ENCODE results near the gene POC1A. TPM values are rescaled to one million over a fixed set of nuclear protein-coding genes. Genes with fewer than 3 reads are reported as not detected.

POC1A gene
- total and polyA plus RNA-seq, 2 of the 8 experiments (the other 6 are each of a cell fraction or from before 2014, with no cell fraction given), result 35.7 to 39.2 TPM

DNA sequence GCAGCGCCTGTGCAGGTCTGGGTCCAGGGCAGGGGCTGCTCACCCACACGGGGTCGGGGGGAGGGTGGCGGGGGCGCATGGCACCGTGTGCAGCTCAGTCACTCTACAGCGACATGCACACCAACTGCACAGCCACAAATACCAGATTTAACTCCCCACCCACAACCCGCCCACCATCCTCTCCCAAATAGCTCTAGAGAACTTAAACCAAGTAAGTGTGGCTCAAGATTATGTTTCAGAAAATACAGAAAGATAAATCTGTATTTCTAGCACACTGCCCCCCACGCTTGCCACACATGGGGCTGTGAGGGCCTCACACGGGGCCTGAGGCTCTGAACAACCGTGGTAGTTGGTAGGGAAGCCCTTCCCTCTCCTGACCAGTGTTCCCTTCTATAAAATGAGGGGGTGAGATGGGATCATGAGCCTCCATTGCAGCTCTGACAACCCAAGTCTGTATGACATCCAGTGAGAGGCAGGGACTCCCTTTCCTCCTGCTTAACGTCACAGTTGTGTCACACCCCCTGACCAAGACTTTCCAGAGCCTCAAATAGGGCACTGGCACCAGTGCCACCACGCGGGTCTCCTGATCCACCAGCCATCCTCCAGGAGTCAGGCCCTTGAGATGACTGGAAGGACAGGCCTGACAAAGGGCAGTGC is 23.1 kb downstream of the POC1A start:
- Histone ChIP-seq H3K4me1 (replicated peaks in 1 of 4; ENCODE audit: control insufficient read depth in 3 of 4, insufficient read depth in 4 of 4, low read length in 3 of 4) (no peaks in the 10 kb centered on the region), H3K18ac (ENCODE audit: extremely low read depth, low read length) (no peak overlapping the region), H3K56ac (replicated peaks; ENCODE audit: insufficient read length, low read depth, low read length) (no peak overlapping the region), H3K79me2 (ENCODE audit: control insufficient read depth in 1 of 2, insufficient read depth in 2 of 2, low read length in 2 of 2) (no peaks in the 10 kb centered on the region), H3K4me2 (ENCODE audit: insufficient read depth in 1 of 2, low read depth in 2 of 2, low read length in 2 of 2) (no peak overlapping the region), H3K14ac (ENCODE audit: insufficient read length) (no peak overlapping the region), H2BK120ac (replicated peaks; ENCODE audit: low read depth, low read length) (no peak overlapping the region), H3K9ac (replicated peaks in 1 of 4; ENCODE audit: extremely low read depth in 1 of 4, low read depth in 3 of 4, low read length in 3 of 4) (no peak overlapping the region), H2BK15ac (ENCODE audit: low read length) (no peak overlapping the region), H2BK5ac (ENCODE audit: low read depth, low read length) (no peak overlapping the region), H3K27ac (ENCODE audit: low read depth, low read length) (no peak overlapping the region), H3K79me1 (ENCODE audit: low read depth, low read length) (peaks cover 5% of the 10 kb centered on the region; the same call in 1 of the 2 replicates), H3K27me3 (replicated peaks in 1 of 4; ENCODE audit: control insufficient read depth in 3 of 4, extremely low read depth in 1 of 4, insufficient read depth in 3 of 4, low read length in 3 of 4) (no peaks in the 10 kb centered on the region), H3K4me3 (ENCODE audit: extremely low read depth in 1 of 4, insufficient read depth in 2 of 4, low read depth in 3 of 4, low read length in 4 of 4) (no peak overlapping the region), H2BK12ac (ENCODE audit: low read depth, low read length) (no peak overlapping the region), H4K20me1 (replicated peaks in 1 of 2; ENCODE audit: control insufficient read depth in 1 of 2, insufficient read depth in 2 of 2, low read length in 2 of 2) (peaks cover 0 to 2% of the 10 kb centered on the region in 2 experiments), H2AFZ (ENCODE audit: low read length) (no peak overlapping the region), H3K36me3 (ENCODE audit: control insufficient read depth in 2 of 4, insufficient read depth in 4 of 4, low read length in 3 of 4) (peaks cover 2 to 9% (median 5%) of the 10 kb centered on the region in 4 experiments; a peak in 5 of 8 replicates), H3K9me3 (ENCODE audit: insufficient read depth in 2 of 2, low read depth in 1 of 2, low read length in 1 of 2) (no peaks in the 10 kb centered on the region), H4K91ac (replicated peaks; ENCODE audit: insufficient read length, low read length) (no peak overlapping the region), H3K23ac (ENCODE audit: insufficient read length) (no peak overlapping the region), H2AK5ac (ENCODE audit: low read depth, low read length) (no peak overlapping the region), H4K5ac (ENCODE audit: insufficient read length, low read depth, low read length) (no peak overlapping the region), H3K4ac (replicated peaks; ENCODE audit: insufficient read length, low read depth, low read length) (no peak overlapping the region), H3K23me2 (ENCODE audit: low read depth, low read length) (no peaks in the 10 kb centered on the region), H2BK20ac (ENCODE audit: low read length) (no peak overlapping the region), H4K8ac (ENCODE audit: extremely low read depth, insufficient read depth, low read length) (no peak overlapping the region)
- ChIA-PET CTCF (ENCODE audit: partially characterized antibody) (interaction anchor here (0.9 to 5.8 kb wide), 8 partner anchors 8 to 130 kb away, joined by 3 to 40 read pairs (median 5); no protein-coding TSS in a partner anchor), POLR2A (ENCODE audit: partially characterized antibody) (interaction anchor here (0.6 to 1.2 kb wide), 3 partner anchors 8 to 144 kb away, joined by 3 to 4 read pairs (median 3); no protein-coding TSS in a partner anchor)
- no peak for DNase-seq (ENCODE audit: low read depth in 1 of 2, low spot score in 2 of 2)
- 92% methylated on average over 10 of the region's 14 CpGs; no CpG with 5 or more reads in 1 of the 2 experiments for WGBS, 2 experiments (ENCODE audit: extremely low coverage in 1 of 2, insufficient coverage in 1 of 2, insufficient read length in 1 of 2, insufficient replicate concordance in 2 of 2, low coverage in 1 of 2, low lambda C conversion rate in 2 of 2, missing lambda C conversion rate in 1 of 2)
- no peak for FAIRE-seq
- TF ChIP-seq KDM4A (IDR thresholded peaks at IDR 0.05; ENCODE audit: low read depth, low read length, severe bottlenecking) (no peak), RBBP5 (IDR thresholded peaks at IDR 0.05; ENCODE audit: borderline replicate concordance, low read depth, low read length) (no peak), ASH2L (IDR thresholded peaks at IDR 0.05; ENCODE audit: low read length) (no peak), YY1 (IDR thresholded peaks at IDR 0.05; ENCODE audit: low read depth, low read length) (no peak), POLR2A (IDR thresholded peaks at IDR 0.05; ENCODE audit: control extremely low read depth in 1 of 2, low read depth in 2 of 2, low read length in 2 of 2) (no peak), RNF2 (IDR thresholded peaks at IDR 0.05; ENCODE audit: borderline replicate concordance, low read depth, low read length, missing control alignments, poor library complexity, severe bottlenecking) (no peak), SP2 (IDR thresholded peaks at IDR 0.05; ENCODE audit: low read length) (no peak), POU5F1 (IDR thresholded peaks at IDR 0.05; ENCODE audit: low read depth, low read length) (no peak), TAF7 (optimal IDR thresholded peaks at IDR 0.05; ENCODE audit: borderline replicate concordance, low read depth, low read length) (no peak), TEAD4 (IDR thresholded peaks at IDR 0.05; ENCODE audit: low read depth, low read length) (no peak), RXRA (IDR thresholded peaks at IDR 0.05; ENCODE audit: insufficient read depth, low read depth, low read length) (no peak)
- TF ChIP-seq, protein P1, sequence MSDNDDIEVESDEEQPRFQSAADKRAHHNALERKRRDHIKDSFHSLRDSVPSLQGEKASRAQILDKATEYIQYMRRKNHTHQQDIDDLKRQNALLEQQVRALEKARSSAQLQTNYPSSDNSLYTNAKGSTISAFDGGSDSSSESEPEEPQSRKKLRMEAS (IDR thresholded peaks at IDR 0.05), result no peak

All from H1 (cell line).